SU-DHL-6 (cell line): ENCODE results near the gene STPG3.

Experiments
- H2AFZ ChIP-seq: fragments of 200-600 bp; sonication (generic); 2 replicates; pipeline ENCODE4 v1.6.1; 2014; ENCODE audit warnings: low read depth, mild to moderate bottlenecking, moderate library complexity, mixed read lengths, antibody characterized with exemption, low read length; ENCODE audit not compliant: severe bottlenecking
- H3F3A ChIP-seq: fragments of 200-600 bp; shearing (Covaris generic); 2 replicates; pipeline ENCODE4 v1.6.0; 2016; ENCODE audit warnings: antibody characterized with exemption, mild to moderate bottlenecking; ENCODE audit not compliant: insufficient read depth
- H3K27ac ChIP-seq: fragments of 200-600 bp; sonication (generic); 2 replicates; pipeline ENCODE4 v1.5.1; 2016; ENCODE audit warnings: low read depth, mild to moderate bottlenecking, low read length, moderate library complexity, mixed read lengths
- H3K27me3 ChIP-seq: fragments of 200-600 bp; sonication (generic), shearing (Covaris generic); 2 replicates; pipeline ENCODE4 v1.6.0; 2014; ENCODE audit warnings: mild to moderate bottlenecking, low read length
- H3K36me3 ChIP-seq: fragments of 200-600 bp; sonication (generic); 2 replicates; pipeline ENCODE4 v1.6.1; 2014; ENCODE audit warnings: mild to moderate bottlenecking, low read length, mixed read lengths
- H3K4me2 ChIP-seq: fragments of 300-600, 200-600 bp; shearing (Covaris generic), sonication (generic); 2 replicates; pipeline ENCODE4 v1.6.0; 2014; ENCODE audit warnings: low read length, low read depth, mild to moderate bottlenecking; ENCODE audit not compliant: poor library complexity, severe bottlenecking
- H3K4me3 ChIP-seq: fragments of 200-600 bp; sonication (generic); 2 replicates; pipeline ENCODE4 v1.5.1; 2014; ENCODE audit warnings: antibody characterized with exemption, low read length, mild to moderate bottlenecking, mixed read lengths; ENCODE audit not compliant: insufficient read depth, poor library complexity, severe bottlenecking
- H3K79me2 ChIP-seq: fragments of 200-600 bp; sonication (generic); 2 replicates; pipeline ENCODE4 v1.6.1; 2014; ENCODE audit warnings: mild to moderate bottlenecking, low read length, moderate library complexity; ENCODE audit not compliant: insufficient read depth
- H3K9ac ChIP-seq: fragments of 200-600 bp; sonication (generic); 2 replicates; pipeline ENCODE4 v1.7.0; 2014; ENCODE audit warnings: mild to moderate bottlenecking, low read length
- H3K9me2 ChIP-seq: fragments of 200-600 bp; sonication (generic); replicated peaks from 2 replicates; pipeline ENCODE4 v1.6.1; 2014; ENCODE audit warnings: low read length; ENCODE audit not compliant: insufficient read depth
- H3K9me3 ChIP-seq: fragments of 200-600 bp; sonication (generic); 2 replicates; pipeline ENCODE4 v1.6.1; 2014; ENCODE audit warnings: low read length, mixed read lengths; ENCODE audit not compliant: insufficient read depth
- H4K20me1 ChIP-seq: fragments of 200-600 bp; sonication (generic); 2 replicates; pipeline ENCODE4 v1.6.1; 2014; ENCODE audit warnings: low read depth, mild to moderate bottlenecking, antibody characterized with exemption, low read length, moderate library complexity, mixed read lengths
- EZH2phosphoT487 ChIP-seq: fragments of 200-600 bp; sonication (generic), shearing (Covaris generic); conservative IDR thresholded peaks from 2 replicates; pipeline ENCODE4 v1.6.1; 2018; ENCODE audit warnings: mild to moderate bottlenecking, antibody characterized with exemption, low read length, moderate library complexity, mixed read lengths
- TF ChIP-seq, protein P1 (sequence below): fragments of 200-600 bp; sonication (generic); IDR thresholded peaks from one replicate; pipeline ENCODE4 v1.5.1; 2017; ENCODE audit warnings: antibody characterized with exemption, mild to moderate bottlenecking, low read length, moderate library complexity; ENCODE audit not compliant: insufficient read depth, poor library complexity, severe bottlenecking

The STPG3 gene

GRCh38 chr9:137218212-137218753 is 32.8 kb upstream of the STPG3 start:
- H3F3A ChIP-seq: no peaks in the 10 kb centered on the region
- H3K9ac ChIP-seq: no peak overlapping the region
- no peaks in the 10 kb centered on the region for H3K9me2 ChIP-seq
- no peak overlapping the region for H3K4me3 ChIP-seq
- H3K9me3 ChIP-seq: no peaks in the 10 kb centered on the region
- H2AFZ ChIP-seq: no peak overlapping the region
- no peak overlapping the region for H3K27ac ChIP-seq
- H4K20me1 ChIP-seq: no peaks in the 10 kb centered on the region
- no peaks in the 10 kb centered on the region for H3K36me3 ChIP-seq
- H3K4me2 ChIP-seq: no peak overlapping the region
- H3K79me2 ChIP-seq: no peaks in the 10 kb centered on the region
- TF ChIP-seq, protein P1, sequence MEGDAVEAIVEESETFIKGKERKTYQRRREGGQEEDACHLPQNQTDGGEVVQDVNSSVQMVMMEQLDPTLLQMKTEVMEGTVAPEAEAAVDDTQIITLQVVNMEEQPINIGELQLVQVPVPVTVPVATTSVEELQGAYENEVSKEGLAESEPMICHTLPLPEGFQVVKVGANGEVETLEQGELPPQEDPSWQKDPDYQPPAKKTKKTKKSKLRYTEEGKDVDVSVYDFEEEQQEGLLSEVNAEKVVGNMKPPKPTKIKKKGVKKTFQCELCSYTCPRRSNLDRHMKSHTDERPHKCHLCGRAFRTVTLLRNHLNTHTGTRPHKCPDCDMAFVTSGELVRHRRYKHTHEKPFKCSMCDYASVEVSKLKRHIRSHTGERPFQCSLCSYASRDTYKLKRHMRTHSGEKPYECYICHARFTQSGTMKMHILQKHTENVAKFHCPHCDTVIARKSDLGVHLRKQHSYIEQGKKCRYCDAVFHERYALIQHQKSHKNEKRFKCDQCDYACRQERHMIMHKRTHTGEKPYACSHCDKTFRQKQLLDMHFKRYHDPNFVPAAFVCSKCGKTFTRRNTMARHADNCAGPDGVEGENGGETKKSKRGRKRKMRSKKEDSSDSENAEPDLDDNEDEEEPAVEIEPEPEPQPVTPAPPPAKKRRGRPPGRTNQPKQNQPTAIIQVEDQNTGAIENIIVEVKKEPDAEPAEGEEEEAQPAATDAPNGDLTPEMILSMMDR: no peak
- no peaks in the 10 kb centered on the region for H3K27me3 ChIP-seq

DNA sequence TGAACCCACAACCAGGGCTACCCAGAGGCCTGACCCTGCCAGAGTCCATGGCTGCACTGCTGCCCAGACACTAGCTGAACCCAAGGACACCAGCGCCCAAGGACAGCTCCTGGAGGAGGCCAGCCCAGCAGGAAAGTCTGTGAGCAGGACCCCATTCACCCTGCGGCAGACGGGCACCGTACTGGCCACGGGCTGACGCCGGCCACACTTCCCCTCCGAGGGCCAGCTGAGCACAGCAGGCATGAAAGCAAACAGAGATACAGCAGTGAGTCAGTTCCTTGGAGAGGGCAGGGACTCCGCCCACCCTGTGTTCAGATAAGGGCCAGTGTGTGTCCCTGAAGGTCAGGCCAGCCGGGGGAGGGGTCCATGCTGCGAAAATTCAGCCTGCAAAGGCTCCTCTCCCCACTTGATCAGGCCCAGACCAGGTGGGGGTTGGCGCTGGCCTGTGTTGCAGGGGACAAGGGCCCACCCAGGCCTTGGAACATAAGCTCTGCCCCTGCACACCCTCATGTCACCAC is 32.3 kb upstream of the STPG3 start:
- H3K4me2 ChIP-seq: no peak overlapping the region
- H3K9me2 ChIP-seq: no peaks in the 10 kb centered on the region
- H3K79me2 ChIP-seq: no peaks in the 10 kb centered on the region
- H4K20me1 ChIP-seq: no peaks in the 10 kb centered on the region
- no peak overlapping the region for H3K9ac ChIP-seq
- H3K4me3 ChIP-seq: no peak overlapping the region
- no peak overlapping the region for H3K27ac ChIP-seq
- no peak for TF ChIP-seq EZH2phosphoT487
- TF ChIP-seq, protein P1: no peak
- no peaks in the 10 kb centered on the region for H3K36me3 ChIP-seq
- no peak overlapping the region for H2AFZ ChIP-seq
- no peaks in the 10 kb centered on the region for H3K27me3 ChIP-seq
- H3F3A ChIP-seq: no peaks in the 10 kb centered on the region
- no peaks in the 10 kb centered on the region for H3K9me3 ChIP-seq

DNA sequence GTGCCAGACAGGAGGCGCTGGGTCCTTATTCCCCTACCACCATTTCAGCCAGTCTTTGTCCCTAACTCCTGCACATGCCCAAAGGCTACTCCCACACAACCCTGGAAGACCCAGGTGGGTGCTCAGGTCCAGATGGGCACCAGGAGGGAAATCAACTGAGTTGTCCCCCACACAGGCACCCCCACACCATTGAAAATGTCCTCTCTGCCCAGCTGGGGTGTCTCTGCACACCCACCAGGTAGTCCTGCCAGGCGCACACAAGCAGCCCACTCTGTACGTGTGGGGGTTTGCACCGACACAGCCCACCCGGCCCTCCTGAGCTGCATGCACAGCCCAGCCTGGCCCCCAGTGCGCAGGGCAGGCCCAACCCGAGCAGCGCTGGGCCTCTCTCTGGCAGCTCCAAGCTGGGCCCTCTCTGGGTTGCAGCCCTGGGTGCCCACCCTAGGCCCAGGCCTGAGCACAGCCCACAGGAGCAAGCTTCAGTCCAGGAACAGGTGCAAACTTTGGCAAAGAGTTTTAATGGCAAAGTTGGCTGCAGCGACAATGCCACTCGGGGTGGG is 31.2 kb upstream of the STPG3 start:
- Histone ChIP-seq H3K27me3 (no peaks in the 10 kb centered on the region), H3K4me3 (no peak overlapping the region), H3K27ac (no peak overlapping the region), H3K36me3 (no peaks in the 10 kb centered on the region), H4K20me1 (no peaks in the 10 kb centered on the region), H3K9me3 (no peaks in the 10 kb centered on the region), H3K4me2 (no peak overlapping the region), H3K79me2 (no peaks in the 10 kb centered on the region), H2AFZ (no peak overlapping the region), H3K9ac (no peak overlapping the region), H3K9me2 (no peaks in the 10 kb centered on the region), H3F3A (no peaks in the 10 kb centered on the region)
- no peak for TF ChIP-seq EZH2phosphoT487
- TF ChIP-seq, protein P1: no peak
